Stimulated activated CD4-positive, alpha-beta T cell treated with anti-CD3 and anti-CD28 coated beads, Interleukin-4, amount 100 ng/mL, for 24 hours (primary cell): ENCODE measurements around the gene SKAP1.
A peak's percentile ranks its signal among the peaks of the same experiment; 100 is the strongest.
"Not testable (repeated sequence)": the region's sequence is repeated elsewhere in the genome, so short reads cannot be mapped to it uniquely, and the experiment has no call there.

ENCODE experiments used
- DNase-seq: peaks from one replicate; pipeline ENCODE4 v3.0.0-alpha.2; 2020

The SKAP1 gene

DNA sequence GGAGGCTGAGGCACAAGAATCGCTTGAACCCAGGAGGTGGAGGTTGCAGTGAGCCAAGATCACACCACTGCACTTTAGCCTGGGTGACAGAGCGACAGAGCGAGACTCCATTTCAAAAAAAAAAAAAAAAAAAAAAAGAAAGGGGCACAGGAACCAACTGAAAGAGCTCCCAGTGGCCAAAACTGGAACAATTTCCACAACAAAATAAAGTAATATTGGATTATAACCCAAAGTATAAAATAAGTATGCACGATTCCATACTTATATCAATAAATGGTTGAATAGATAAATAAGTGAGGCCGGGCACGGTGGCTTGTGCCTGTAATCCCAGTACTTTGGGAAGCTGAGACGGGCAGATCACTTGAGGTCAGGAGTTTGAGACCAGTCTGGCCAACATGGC, 19.2 kb downstream of the SKAP1 start:
- not testable (repeated sequence) for DNase-seq

DNA sequence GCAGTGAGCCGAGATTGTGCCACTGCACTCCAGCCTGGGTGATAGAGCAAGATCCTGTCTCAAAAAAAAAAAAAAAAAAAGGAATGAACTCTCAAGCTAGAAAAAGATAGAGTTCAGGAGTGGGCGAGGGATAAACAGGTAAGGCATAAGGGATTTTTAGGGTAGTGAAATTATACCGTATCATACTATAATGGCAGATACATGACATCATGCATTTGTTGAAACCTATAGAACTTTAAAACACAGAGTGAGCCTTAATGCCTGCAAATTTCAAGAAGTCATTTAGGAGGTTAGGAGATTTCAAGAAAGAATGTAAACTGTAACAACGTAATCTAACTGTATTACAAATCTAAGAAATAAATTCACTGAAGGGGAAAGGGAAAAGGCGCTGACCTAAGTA, 20.4 kb downstream of the SKAP1 start:
- DNase-seq: no peak

DNA sequence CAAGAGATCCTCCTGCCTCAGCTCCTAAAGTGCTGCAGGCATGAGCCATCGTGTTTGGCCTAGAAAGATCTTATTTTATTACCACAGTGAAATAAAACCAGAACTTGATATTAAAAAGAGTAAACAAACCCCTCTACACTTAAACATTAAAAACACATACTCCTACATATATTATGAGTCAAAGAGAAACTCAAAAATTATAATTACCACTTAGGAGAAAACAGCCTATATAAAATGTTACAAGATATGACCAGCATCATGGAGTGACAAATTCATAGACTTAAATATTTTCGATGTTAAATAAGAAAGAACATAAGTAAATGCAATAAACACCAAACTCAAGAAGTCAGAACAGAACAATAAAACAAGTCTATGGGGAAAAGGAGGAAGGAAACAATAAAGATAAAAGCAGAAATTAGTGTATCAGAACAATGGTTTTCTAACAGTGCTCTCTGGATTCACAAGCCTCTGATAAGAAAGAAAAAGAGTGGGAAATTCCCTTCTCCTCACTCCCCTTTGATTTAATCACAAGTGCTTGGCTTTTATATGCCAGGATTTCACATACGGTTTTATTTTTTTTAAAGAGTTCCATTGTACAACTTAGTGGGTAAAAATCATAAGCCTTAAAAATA, 23.0 kb downstream of the SKAP1 start:
- no peak for DNase-seq

DNA sequence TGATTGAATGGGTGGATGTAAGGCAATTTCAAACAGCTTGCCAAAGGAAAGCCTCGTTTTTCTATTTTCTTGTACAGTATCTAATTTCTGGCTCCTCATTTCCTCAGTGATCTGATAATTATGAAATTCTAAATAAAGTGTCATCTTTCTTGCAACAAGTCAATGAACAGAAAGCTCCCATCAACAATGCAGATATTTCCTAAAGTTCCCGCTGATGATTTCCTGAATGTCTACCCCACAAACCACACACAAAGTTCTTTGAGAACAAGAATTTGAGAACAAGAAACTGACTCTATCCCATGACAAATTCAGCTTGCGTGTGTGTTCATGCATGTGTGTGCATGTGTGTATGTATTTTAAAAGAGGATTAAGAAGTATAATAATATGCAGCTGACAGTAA, 35.2 kb downstream of the SKAP1 start:
- DNase-seq: no peak

DNA sequence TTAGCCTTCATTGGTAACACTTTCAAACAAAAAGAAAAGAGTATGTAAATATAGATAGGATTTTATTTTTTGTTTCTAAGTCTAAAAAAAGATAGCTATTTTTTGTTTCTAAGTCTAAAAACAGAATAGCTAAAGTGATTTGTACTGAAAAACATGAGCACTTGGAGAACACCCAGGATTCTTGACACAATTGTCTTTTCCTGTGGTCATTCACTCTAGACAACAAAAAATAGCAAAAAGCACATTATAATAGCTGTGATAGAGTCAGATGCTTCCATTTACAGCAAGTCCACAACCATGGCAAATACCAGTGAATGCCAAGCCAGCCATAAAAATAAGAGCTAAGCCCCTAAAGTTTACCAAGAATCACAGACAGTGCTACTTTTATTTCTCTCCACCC, 36.7 kb downstream of the SKAP1 start:
- DNase-seq: no peak

DNA sequence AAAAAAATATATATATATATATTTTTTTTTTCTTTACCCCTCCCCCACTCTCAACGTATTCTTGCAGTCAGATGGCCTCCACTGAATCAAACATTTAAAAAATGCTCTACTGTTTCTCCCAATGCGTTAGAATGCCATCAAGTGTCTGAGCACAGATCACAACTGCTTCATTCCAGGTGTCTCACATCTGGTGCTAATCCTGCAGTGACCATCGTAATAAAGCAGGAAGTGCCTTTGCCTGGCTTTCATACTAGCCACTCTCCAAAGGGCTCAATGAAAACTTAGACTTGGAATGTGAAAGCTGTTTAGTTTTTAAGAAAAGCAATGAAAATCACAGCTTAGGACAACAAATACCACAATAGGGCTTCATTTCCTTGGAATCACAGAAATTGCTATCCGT, 37.2 kb downstream of the SKAP1 start:
- no peak for DNase-seq

DNA sequence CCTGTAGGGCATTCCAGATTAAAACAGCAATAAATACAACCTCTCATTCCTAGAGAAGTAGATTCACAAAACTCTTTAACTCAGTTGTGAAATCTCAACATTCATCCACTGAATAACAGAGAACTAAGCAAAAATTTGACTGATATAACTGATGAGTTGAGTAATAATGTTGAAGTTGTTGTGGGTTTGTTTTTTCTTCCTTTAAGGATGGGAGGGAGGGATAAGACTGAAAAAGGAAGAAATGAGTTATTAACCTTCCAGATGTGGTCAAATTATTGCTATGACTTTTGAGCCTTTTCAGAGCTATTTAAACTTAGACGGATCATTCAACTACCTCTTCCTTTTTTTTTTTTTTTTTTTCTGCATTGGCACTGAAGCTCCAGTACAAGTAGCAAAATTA, 38.6 kb downstream of the SKAP1 start:
- DNase-seq: no peak

DNA sequence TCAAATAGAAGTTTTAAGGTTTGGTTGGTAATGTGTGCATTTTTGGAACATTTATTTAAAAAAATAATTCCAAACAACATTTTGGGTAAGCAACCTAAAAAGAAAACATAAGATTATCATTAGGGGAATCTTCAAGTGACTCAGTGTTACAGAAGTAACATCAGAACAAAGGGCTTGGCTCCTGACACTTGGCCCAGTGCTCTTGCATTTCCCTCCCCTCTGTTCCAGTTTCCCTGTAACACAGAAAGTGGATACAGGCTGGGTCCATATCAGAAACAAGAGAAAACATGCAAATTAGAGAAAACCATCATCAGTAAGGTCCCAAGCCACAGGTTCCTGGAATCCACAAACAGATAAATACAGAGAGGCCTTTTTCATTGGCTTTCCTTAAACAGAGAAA, 40.1 kb downstream of the SKAP1 start:
- DNase-seq: no peak

DNA sequence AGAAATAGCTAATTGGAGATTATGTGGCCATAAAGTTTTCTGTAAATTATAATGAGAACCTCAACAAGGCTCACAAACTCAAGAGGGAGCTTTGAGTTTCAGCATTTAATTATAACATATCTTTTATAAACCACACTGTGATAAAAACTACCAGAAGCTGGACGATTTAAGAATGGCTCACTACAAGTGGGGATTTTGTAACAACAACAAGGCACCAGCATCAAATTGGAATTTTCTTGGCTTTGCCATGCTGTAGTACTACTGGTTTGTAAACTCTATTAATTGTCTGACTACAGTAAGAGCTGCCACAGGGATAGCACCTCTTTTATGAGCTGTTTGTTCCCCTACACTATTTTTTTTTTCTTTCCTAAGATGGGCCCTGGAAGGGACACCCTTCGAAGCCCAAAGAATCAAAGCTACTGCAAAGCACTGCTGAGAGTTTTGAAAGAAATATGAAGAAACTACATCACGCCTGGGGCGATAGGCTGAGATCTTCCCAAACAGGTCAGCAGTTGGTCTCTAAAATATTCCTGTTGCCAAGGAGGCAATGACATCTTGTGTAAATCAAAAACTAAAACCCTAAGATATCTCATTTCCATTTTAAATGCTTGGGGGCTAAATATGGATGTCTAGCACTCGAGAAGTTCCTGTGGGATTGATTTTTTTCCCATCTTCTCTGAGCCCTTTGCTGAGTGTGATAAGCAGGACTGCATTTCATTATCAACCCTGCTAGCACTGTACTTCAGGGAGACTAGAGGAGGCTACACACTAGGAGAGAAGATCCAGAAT, 40.9 kb downstream of the SKAP1 start:
- no peak for DNase-seq

DNA sequence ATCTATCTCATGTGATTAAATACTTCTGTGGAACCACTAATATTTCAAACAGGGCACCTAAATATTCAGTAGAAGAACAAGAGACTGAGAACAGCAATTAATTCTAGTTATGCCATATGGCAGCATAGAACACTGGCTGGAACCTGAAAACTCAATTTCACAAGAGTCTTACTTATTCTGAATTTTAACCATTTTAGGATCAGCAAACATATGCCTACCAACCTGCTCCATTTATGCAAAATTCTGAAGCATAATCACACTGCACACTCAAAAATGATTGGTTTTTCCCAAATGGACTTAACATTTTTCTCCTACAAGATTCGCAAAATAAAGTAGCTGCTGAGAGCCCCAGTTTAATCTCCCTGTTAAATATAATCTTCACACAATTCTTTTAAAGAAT, 43.2 kb downstream of the SKAP1 start:
- DNase-seq: no peak

DNA sequence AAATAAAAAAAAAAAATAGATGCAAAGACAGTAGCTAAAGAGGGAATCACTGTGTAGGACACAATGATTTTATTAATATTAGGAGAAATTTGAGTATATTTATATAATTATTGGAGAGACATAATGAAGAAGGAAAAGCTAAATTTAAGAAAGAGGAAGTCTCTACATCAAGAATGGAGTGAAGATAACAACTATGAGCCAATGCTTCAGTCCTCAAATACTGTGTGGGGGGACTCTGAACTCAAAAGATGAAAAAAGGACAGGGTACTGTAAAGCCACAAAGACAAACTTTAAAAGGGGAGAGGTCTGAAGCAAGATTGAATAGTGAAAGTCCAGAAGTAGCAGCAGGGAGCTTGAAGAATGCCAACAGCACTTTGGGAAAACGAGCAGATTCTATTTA, 44.7 kb downstream of the SKAP1 start:
- no peak for DNase-seq

DNA sequence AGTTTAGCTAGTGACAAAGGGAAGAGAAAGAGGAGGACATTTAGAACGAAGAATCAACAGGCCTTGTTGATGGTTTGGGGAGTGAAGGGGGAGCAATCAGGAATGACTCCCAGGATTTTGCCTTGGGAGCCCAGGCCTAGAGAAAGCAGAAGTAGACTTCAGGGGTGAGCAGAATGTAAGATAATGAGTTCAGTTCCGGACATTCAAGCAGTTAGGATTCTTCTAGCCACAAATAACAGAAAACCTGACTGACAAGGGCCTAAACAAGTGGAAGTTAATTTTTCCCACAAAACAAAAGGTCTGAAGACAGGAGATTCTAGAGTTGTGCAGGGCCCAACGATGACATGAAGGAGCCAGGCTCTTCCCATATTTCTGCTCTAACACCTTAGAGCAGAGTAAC, 45.9 kb downstream of the SKAP1 start:
- DNase-seq: no peak

DNA sequence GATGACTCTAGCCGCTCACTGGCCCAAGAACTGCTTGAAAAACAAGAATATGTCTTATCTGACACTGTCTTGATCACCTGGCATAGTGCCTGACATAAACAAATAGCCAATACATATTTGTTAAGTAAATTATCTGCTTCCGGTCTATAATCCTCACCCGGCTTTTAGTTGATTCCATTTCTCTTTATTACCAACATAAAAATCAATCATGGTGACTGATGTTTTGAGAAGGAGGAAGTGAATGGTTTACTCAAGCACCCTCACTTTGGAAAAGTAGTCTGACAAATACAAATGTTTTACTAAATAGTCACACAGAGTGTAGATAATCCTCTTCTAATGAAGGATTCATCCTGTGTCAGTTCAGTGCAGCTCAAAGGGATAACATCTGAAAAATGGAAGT, 47.0 kb downstream of the SKAP1 start:
- no peak for DNase-seq

DNA sequence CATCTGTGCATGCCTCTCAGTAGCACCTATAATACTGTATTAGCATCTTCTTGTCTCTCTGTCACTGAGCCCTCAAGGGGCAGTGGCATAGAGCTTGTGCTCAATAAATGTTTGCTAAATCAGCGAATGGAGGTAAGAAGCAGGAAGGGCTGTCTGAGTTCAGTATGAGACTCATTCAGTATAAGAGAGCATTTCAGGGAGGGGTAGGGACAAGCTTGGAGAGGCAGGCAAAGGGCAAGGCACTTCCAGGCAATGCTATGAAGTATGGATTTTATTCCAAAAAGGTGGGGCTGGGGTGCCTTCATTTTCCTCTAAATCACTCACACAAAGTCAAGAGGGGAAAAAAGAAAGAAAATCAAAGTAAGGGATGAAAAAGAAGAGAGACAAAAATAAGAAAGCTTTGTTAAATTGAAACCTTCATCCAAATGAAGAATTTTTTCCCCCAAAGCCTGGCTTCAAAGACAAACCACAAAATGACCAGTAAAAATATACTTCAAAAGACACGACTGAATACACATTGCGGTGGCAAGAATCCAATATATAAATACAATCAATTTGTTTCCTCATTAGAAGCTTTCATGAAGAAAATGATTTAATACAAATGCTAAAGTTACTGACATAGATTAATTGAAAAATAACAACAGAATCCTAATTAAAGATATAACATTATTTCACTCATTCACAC, 51.2 kb downstream of the SKAP1 start:
- DNase-seq: no peak

DNA sequence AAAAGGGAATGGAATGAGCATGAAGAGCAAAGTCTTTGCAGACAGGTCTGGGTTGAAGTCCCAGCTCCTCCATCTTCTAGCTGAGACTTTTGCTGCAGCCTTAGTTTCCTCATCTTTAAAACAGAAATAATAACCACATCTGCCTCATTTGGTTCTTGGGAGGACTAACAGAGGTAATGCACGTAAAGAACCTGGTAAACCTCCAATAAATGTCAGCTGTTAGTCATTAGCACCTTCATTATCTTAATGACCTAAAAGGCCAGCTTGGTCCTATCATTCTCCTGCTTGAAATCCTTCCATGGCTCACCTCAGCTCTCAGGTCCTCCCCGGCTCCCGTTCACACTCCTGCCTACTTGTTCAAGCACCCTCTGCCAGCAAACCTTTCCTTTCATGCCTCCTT, 51.8 kb downstream of the SKAP1 start:
- DNase-seq: no peak

DNA sequence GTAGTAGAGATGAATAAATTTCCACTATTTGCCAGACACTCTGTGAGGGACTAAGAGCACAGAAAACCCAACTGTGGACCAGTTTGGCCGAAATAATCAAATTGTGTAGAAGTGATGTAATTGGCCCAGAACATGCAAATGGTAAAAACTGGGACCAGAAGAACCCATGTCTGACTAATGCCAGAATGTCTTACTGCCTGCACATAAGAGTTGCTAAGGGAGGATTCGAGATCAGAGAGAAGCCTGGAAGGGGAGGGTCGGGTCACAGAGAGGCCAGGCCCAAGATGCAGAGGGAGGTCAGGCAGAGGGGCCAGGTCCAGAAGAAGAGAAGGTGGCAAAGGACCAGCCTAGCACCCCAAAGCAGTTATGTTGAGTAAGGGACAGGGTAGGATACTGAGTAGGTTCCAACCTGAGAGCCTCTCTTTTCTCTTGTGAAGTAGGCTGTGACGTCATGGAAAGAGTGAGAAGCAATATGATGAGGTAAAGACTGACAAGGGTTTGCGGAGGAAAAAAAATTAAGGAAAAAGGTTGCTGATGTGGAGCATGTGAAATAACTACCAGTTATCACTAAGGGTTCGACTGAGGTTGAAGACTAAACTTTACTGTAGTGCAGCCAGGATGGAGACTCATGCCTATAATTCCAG, 53.2 kb downstream of the SKAP1 start:
- no peak for DNase-seq

DNA sequence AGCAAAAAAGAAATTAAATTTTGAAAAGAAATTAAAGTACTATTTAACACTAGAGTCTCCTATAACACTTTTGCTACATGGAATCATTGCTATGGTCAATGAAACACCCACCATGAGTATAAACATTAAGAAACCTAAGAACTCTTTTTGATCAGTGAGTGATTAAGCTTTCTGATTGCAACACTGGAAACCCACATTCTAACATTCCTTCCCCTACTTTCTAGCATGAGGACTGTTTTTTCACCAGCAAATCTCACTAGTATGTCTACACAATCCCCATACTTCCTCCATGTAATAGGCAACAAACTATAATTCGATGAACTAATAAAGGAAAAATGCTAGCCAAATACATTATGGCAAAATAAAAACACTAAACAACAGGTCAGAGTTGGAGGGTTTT, 54.7 kb downstream of the SKAP1 start:
- no peak for DNase-seq

DNA sequence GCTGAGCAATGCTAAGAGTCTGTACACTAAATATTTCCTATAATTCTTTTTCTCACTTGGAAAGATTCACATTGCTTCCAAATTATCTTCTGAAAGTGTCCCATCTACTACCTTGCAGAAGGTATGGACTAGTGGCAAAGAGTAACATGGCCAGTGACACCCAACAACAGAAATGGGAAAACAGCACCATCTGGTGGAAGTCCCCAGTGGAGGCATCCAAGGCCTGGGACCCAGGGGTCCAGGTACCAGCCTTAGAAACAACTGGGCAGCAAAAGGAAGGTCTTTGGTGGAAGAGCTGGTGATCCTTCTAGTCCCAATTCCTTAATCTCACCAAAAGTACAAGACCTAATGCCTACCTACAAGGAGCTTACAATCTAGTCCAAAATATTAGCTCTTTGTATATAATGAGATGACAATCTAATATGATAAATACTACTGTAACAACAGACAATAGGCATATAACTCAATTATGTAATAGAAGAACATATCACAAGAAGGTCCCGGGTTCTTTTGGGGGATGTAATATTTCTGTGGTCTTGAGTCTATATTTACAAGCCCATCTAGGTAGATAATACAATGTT, 55.3 kb downstream of the SKAP1 start:
- DNase-seq: peak; percentile 28

DNA sequence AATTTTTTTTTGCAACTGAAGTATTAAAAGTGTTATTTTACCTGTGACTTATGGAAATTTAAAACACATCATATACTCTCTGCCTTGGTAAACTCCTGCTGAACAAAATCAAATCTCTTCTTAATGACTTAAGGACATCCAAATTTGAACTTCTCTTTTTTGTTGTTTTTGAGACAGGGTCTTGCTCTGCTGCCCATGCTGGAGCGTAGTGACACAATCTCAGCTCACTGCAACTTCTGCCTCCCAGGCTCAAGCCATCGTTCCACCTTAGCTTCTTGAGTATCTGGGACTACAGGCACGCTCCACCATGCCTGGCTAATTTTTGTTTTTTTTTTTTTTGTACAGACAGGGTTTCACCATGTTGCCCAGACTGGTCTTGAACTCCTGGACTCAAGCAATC, 56.1 kb downstream of the SKAP1 start:
- no peak for DNase-seq

DNA sequence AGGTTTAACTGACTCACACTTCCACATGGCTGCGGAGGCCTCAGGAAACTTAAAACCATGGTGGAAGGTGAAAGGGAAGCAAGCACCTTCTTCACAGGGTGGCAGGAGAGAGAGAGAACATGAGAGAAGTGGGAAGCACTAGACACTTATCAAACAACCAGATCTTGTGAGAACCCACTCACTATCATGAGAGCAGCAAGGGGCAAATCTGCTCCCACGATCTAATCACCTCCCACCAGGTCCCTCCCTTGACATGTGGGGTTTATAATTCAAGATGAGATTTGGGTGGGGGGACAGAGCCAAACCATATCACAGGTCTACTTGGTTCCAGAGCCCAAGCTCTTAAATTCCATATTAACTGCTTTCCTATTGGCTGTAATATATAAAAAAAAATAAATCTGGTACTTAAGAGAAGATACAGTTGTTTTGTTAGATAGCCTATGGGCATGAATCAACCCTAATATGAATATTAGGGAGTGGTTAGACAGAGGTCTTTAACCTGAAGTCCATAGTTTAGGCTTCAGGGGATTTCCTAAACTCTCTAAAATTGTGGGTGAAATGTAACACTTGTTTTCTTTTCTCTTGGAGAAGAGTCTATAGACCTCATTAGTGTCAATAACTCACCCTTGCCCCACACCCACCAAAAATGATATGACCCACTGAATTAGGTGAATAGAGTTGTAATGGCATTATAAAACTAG, 56.7 kb downstream of the SKAP1 start:
- DNase-seq: no peak

DNA sequence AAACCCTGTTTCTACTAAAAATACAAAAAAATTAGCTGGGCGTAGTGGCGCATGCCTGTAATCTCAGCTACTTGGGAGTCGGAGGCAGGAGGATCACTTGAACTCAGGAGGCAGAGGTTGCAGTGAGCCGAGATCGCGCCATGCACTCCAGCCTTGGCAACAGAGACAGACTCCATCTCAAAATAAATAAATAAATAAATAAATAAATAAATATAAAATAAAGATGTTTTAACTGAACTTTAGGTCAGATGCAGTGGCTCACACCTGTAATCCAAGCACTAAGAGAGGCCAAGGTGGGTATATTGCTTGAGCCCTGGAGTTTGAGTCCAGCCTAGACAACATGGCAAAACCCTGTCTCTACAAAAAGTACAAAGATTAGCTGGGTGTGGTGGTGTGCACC, 61.0 kb downstream of the SKAP1 start:
- not testable (repeated sequence) for DNase-seq

DNA sequence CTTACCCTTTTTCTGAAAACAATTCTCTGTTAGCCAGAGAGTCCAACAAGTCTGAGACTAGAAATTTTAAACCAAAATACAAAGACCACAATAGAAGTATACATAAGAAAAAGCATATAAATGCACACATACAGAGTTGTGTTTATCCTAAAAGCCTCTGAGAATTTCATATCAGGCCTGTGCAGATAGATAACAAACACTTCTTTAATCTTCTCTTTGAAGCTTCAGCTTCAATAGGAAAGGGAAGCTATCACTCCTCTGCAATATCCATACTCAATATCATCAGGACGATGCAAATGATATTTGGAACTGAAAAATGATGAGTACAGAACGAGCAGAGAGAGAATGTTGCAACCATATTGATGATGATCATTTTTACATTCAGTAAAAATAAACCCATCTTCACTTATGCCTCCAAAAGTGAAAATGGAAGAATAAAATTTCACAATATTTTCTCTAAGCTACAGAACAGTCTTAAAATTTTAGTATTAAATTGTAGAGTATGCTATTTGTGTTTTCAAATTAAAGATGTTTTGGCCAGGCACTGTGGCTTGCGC, 61.6 kb downstream of the SKAP1 start:
- DNase-seq: no peak
